Esophagus squamous epithelium (tissue), 4 donors: Measurements from ENCODE around the gene CINP.
"Not testable (repeated sequence)": the region's sequence is repeated elsewhere in the genome, so short reads cannot be mapped to it uniquely, and the experiment has no call there.

ENCODE experiments used
- POLR2A ChIP-seq, 4 donors: fragments of 450-650 bp; IDR thresholded peaks; one replicate each; pipeline ENCODE4 v1.6.1; 2017; ENCODE audit warnings: antibody characterized with exemption in 4 of 4, mild to moderate bottlenecking in 4 of 4, moderate library complexity in 3 of 4
- TF ChIP-seq, protein P1 (sequence below), 6 experiments: fragments of 450-650 bp in 4 of 6; fragments of 200-600 bp in 2 of 6; sonication (generic) in 2 of 6; IDR thresholded peaks; one replicate each; pipeline ENCODE4 v1.5.1; 2016 to 2019; ENCODE audit warnings: antibody characterized with exemption in 6 of 6, mild to moderate bottlenecking in 4 of 6, moderate library complexity in 4 of 6

- not testable (repeated sequence) for TF ChIP-seq POLR2A (IDR thresholded peaks at IDR 0.05)
- TF ChIP-seq, protein P1, sequence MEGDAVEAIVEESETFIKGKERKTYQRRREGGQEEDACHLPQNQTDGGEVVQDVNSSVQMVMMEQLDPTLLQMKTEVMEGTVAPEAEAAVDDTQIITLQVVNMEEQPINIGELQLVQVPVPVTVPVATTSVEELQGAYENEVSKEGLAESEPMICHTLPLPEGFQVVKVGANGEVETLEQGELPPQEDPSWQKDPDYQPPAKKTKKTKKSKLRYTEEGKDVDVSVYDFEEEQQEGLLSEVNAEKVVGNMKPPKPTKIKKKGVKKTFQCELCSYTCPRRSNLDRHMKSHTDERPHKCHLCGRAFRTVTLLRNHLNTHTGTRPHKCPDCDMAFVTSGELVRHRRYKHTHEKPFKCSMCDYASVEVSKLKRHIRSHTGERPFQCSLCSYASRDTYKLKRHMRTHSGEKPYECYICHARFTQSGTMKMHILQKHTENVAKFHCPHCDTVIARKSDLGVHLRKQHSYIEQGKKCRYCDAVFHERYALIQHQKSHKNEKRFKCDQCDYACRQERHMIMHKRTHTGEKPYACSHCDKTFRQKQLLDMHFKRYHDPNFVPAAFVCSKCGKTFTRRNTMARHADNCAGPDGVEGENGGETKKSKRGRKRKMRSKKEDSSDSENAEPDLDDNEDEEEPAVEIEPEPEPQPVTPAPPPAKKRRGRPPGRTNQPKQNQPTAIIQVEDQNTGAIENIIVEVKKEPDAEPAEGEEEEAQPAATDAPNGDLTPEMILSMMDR (IDR thresholded peaks at IDR 0.05) = not testable (repeated sequence)
Observed at GRCh38 chr14:102298303-102299070, 64.2 kb downstream of the CINP start.
